NAMALWA (cell line): ENCODE measurements around the gene SPDYE16.
"Not testable (repeated sequence)": the region's sequence is repeated elsewhere in the genome, so short reads cannot be mapped to it uniquely, and the experiment has no call there.

Experiments
- DNase-seq: peaks from one replicate; pipeline ENCODE4 v3.0.0-alpha.2; 2015; ENCODE audit warnings: low spot score

SPDYE16 gene, protein sequence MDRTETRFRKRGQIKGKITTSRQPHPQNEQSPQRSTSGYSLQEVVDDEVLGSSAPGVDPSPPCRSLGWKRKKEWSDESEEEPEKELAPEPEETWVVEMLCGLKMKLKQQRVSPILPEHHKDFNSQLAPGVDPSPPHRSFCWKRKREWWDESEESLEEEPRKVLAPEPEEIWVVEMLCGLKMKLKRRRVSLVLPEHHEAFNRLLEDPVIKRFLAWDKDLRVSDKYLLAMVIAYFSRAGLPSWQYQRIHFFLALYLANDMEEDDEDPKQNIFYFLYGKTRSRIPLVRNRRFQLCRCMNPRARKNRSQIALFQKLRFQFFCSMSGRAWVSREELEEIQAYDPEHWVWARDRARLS

DNA sequence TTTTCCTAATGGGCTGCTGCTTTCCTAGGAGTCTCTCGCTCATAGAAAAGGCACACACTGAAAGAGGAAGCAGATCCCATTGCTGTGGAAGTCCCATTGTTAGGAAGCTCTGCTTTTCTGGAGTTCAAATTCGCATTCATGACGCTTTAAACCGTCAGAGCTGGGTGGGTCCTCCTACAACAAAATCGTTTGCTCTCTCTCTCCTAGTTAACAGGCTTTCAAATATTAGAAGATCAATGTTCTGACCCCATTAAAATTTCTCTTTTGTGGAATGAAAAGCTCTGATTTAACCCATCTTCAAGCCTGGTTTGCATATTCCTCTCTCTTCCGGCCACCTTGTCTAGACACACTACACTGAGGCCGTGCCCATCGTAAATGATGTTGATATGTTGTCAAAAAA, at the start of gene SPDYE16:
SPDYE16 (minus strand) TSS at position 101 of the 400 bp plus-strand sequence. CDS start 1,838 bp downstream, outside the sequence.
- not testable (repeated sequence) for DNase-seq

DNA sequence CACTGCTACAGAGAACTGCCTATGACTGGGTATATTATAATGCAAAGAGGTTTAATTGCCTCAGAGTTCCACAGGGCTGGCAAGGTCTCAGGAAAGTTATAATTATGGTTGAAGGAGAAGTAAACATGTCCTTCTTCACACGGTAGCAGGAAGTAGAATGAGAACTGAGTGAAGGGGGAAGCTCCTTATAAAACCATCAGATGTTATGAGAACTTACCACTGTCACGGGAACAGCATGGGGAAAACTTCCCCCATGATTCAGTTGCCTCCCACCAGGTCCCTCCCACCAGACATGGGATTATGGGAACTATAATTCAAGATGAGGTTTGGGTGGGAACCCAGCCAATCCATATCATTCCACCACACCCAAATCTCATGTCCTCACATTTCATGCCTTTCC, 49.6 kb upstream of the SPDYE16 start:
- not testable (repeated sequence) for DNase-seq

DNA sequence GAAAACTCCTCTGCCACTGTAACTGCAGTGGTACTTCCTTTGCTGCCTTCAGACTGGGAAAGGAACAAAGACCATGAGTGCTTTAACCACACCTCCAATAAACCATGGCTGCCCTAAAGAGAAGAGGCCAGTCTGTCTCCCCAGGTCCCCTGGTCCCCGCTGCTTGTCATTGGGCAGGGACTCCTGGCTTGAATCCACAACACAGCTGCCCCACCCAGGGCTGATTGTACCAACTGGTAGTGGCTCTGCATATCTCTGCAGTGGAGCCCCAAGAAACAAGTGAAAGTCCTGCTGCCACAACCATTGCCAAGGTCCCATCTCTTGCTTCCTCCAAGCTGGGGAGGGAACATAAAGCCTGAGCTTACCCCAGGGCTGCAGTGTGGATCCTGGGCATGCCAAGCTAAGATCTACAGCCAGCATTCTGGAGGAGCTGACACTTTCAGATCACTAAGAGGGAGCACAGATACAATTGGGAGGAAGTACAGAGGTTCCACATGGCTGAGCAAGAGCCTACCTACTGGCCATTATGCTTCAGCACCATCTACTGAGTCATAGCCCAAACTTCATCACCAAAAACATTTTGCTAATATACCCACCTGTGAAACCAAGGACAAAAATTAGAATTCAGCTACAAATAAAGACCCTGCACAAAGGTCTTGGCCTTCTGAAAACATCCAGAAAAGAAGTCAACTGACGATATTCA, 48.7 kb upstream of the SPDYE16 start:
- DNase-seq, result not testable (repeated sequence)

DNA sequence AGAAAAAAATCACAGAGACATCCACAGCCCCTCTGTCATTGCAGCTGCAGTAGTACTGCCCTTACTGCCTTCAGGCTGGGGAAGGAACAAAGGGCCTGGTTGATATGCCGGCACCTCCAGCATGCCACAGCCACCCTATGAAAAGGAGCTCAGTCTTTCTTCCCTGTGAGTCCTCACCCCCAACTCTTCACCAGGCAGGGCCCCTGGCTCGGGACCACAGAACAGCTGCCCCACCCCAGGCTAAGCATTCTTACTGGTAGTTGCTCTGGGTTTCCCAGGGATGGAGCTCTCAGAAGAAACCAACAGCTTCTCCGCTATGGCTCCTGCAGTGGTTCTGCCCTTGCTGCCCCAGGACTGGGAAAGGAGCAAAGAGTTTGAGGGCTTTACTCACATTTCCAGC, 47.9 kb upstream of the SPDYE16 start:
- DNase-seq, result not testable (repeated sequence)

DNA sequence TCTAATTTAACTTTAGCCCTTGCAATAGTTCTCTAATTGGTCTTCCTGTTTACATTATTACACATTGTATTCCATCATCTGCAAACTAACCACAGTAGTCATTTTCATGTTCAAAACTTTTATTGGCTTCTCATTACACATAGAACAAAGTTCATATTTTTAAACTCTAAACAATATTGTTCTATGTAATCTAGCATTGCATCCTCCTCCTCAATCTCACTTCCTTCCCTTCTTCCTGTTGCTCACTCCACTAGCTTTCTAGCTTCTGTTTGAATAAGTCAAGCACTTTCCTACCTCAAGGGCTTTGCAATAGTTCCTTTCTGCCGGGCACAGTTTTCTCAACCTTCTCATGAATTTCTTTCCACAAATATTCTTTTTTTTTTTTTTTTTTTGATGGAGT, 45.5 kb upstream of the SPDYE16 start:
- DNase-seq, result not testable (repeated sequence)

DNA sequence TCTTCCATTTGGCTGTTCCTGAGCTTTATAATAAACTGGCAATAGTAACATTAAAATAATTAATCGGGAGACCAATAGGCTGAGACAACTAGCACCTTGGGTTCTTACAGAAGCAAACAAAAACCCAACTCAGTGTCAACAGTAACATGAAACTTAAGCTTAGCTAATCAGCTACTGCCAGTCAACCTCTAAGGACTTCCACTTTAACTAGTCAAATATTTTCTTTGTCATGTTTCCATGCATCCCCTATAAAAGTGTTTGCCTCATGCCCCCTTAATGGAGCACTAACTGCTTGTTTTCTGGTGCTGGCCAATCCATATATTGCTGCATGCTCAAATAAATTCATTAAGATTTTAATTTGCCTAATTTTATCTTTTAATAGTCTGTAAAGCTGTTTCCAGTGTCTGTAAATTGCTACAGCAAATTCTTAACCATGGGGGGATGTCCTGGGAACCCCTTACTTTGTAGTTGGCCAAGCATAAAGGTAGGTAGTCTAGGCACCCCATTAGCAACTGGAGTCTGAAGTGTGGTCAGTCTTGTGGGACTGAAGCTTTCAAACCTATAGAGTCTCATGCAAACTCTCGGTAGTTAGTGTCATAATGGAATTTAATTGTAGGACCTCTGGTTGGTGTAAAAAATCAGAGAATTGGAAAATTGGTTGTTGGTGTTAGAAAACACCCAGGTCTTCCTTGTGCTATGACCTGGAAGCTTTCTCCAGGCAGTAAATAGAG, 43.7 kb upstream of the SPDYE16 start:
- DNase-seq, result not testable (repeated sequence)

DNA sequence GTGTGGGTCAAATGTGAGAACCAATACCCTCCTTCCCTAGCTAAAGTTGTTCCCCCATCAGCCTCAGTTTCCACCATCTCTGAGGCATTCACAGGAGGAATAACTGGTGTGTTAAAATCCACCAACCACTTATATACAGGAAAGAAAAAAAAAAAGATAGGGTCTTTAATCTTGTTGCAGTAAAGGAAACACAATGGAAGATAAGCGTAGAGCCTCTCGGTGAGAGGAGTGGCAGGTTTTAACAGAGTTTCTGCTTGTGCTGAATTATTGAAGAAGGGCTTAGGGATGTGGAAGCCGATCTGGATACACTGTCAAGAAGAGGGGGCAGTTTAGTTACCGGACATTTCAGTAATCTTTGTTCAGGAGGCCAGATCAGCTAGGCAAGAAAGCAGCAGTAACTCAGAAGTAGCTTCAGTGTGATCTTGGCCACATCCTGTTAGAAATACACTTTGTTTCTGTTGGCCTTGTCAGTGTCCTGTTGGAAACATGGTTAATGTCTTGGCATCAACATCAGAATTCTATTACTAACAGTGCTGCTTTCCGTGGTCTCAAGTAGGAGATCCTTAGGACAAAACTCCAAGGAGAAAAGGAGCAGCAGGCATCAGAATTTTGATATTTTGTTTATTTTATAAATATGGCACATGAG, 40.7 kb upstream of the SPDYE16 start:
- not testable (repeated sequence) for DNase-seq

DNA sequence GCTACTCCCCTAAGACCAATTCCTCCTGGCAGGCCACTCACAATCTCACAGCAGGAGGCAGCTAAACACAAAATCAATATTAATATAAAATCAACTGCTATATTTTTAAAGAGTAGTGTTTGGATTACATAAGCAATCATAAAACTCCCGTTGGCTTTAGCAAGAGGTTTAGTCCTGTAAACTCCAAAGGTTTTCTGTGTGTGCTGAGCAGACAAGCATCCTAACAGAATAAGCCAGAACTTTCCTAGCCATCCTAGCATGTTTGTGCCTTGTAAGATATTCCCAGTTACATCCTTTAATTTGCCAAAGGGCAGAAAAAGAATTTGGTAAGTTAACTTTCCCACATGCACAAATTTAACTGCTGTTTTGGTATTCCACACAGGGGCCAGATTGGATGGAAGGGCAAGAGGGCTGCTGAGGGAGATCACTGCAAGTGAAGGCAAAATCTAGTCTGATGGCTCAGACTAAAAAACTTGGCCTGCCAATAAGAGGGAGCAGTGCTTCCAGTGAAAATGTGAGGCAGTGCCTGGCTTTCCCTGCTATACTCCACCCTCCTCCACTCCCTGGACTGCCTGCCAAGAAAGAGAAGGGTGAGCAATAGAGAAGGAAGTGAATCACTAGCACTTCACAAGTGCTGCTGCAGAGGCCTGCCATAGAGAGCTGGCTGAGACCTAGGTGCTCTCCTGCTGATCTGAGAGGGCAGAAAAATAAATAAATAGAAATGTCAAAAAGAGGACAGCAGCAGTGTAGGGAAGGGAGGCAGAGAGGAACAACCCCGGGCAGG, 39.9 kb upstream of the SPDYE16 start:
- DNase-seq, result not testable (repeated sequence)

DNA sequence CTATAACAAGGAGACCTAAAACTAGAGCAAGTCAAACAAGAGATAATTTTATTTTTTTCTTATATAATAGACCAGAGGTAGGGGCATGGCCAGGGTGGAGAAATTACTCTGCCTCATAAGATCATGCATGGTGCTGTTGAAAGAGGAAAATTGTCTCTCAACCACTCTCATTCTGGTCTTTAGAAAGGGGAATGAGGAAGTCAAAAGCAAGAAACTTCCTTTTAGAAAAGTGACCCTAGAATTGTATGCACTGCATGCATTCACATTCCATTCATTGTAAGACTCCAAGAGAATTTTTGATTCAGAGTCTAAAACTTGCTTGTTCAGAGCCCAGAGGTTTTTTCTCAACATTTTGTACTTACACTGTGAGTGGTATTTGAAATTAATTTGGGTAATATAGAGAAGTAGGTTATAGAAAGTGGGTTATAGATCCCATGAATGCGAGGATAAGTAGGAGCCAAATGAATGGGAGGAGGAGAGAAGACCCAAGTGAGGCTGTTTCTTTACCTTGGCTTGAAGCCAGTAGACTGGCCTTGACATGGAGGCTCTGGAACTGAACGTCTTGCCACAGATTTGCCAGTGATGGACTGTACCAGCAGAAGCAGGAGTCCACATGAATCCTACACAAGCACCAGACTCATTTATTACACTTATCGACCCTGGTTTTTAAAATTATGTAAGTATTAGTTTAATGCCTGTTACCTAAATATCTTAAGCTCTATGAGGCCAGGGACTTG, 33.0 kb upstream of the SPDYE16 start:
- DNase-seq, result not testable (repeated sequence)

DNA sequence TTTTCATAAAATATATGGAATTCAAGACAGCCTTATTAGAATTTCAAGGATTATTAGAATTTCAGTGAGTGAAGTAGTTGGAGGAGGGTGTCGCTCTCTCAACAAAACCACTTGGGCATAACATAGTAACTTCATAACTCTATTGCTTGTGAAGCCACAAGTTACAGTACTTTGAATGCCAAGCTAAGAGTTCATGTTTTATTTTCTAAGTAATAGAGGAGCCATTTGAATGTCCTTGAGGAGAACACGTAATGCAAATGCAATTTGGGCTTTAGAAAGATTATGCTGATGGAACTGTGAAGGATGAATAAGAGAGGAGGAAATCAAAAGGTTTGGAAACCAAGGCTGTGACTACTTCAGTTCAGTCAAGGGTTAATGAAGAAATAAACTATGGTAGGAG, 32.3 kb upstream of the SPDYE16 start:
- not testable (repeated sequence) for DNase-seq

DNA sequence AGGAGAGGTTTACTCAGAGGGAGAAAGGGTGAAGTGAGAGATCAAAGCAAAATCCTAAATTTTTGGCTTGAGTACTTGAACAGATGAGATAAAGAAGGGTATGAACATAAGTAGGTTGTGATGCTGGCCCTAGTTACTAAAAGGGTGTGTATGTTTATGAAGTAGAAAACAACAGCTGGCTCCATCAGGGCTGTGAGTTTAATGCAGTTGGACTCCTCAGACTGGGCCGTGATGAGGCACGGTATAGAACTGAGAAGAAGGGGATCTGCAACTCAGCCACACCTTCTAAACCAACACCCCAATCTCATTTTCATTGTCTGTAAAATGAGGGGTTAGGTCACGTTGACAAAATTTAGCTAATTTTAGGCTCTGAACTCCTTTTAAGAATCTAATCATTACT, 29.2 kb upstream of the SPDYE16 start:
- DNase-seq, result not testable (repeated sequence)

DNA sequence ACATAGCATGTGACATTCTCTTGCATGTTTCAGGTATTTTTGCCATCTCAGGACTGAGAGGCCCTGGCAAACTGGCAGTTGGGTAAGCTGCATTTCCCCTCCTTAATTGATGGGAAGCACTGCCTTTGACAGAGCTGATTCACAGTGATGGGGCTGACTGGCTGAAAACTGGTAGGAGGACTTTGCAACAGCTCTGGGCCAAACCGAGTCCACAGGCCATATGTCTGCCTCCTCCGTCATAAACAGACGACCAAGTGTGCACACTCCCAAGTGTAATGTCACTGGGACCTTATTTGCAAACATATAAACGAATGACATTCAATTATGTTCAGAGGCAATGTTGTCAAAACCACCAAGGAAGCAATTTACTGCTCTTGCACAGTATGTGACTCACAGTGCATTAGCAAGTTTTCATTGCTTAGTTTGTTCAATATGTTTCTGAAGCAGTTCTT, 27.3 kb upstream of the SPDYE16 start:
- not testable (repeated sequence) for DNase-seq

DNA sequence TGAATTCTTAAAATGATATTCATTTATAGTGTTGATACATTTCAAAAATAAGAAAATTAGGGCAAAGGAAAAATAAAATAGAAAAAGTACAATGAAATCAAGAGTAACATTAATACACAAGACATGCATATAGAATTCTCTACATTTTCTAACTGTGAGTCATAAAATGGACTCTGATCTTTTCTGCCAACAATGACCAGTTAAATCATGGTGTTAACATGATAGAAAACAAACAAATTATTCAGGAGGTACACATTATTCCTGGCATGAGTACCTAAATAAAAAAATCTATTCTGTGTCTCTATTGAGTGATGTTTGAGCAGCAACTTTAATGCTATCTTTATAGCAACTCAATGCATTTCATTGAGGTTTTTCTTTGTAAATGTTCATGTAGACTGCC, 25.6 kb upstream of the SPDYE16 start:
- not testable (repeated sequence) for DNase-seq

DNA sequence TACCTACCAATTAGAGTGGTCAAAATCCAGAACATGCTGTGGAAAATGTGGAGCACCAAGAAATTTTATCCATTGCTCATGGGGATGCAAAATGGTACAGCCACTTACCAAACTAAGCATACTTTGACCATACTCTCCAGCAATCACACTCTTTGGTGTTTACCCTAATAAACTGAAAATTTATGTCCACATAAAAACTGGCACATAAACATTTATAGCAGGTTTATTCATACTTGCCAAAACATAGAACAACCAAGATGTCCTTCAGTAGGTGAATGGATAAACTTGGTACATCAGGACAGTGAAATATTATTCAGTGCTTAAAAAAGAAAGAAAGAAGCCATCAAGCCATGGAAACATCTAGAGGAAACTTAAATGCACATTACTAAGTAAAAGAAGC, 24.7 kb upstream of the SPDYE16 start:
- DNase-seq, result not testable (repeated sequence)

DNA sequence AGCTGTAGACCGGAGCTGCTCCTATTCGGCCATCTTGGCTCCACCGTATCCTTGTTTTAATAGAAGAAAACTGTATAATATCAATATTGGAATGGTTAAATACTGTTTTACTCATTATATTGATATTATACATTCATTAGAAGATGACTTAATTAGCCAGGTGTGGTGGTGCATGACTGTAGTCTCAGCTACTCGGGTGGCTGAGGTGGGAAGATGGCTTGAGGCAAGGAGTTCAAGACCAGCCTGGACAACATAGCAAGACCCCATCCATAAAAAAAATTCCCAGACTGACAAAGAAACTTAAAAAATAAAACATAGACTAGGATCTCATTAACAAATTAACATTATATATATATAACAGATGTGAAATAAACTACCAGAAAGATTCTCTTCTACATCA, 24.2 kb upstream of the SPDYE16 start:
- DNase-seq, result not testable (repeated sequence)

DNA sequence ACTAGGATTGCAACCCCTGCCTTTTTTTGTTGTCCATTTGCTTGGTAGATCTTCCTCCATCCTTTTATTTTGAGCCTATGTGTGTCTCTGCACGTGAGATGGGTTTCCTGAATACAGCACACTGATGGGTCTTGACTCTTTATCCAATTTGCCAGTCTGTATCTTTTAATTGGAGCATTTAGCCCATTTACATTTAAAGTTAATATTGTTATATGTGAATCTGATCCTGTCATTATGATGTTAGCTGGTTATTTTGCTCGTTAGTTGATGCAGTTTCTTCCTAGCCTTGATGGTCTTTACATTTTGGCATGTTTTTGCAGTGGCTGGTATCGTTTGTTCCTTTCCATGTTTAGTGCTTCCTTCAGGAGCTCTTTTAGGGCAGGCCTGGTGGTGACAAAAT, 21.9 kb upstream of the SPDYE16 start:
- DNase-seq, result not testable (repeated sequence)

DNA sequence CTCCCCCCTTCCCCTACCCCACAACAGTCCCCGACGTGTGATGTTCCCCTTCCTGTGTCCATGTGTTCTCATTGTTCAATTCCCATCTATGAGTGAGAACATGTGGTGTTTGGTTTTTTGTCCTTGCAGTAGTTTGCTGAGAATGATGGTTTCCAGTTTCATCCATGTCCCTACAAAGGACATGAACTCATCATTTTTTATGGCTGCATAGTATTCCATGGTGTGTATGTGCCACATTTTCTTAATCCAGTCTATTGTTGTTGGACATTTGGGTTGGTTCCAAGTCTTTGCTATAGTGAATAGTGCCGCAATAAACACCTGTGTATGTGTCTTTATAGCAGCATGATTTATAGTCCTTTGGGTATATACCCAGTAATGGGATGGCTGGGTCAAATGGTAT, 18.2 kb upstream of the SPDYE16 start:
- not testable (repeated sequence) for DNase-seq

DNA sequence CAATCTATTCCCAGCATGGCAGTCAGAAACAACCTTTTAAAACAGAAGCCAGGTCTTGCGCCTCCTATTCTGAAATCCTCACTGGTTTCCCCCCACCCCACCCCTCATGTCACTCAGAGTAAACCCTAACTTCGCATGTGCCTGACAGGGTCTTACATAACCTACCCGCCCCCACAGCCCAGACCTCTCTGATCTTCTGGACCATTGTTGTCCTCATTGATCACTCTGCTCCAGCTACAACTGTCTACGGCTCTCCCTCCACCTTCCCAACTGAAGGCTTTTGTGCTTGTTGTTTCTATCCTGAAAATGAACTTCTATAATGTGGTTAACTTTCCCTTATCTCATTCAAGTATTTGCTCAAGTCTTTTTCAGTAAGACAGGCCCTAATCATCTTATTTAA, 17.1 kb upstream of the SPDYE16 start:
- DNase-seq, result not testable (repeated sequence)

DNA sequence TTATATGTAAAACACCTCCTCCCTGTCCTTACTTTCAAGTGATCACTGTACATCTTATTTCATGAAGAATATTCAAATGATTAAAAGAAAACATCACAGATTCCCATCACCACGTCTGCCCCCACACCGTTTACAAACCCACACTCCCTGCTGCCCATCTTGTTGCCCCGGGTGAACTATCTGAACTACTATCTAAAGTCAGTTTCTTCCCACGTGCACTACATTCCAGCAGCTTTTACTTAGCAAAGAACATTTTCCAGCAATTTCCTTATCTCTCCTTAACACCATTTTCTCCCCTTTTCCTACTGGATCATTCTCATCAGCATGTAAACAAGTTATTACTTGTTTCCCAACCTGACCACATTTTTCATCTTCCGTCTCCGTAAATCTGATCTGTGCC, 16.6 kb upstream of the SPDYE16 start:
- not testable (repeated sequence) for DNase-seq

DNA sequence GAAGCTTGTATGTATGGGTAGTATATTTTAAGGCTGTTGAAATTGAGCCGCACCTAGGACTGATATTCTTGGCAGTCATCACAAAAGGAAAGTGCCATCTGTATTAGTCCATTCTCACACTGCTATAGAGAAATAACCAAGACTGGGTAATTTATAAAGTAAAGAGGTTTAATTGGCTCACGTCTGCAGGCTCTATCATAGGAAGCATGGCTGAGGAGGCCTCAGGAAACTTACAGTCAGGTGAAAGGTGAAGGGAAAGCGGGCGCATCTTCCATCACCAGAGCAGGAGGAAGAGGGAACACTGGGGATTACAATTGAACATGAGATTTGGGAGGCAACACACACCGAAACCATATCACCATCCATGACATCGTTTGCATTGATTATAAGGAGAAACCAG, 8.9 kb upstream of the SPDYE16 start:
- not testable (repeated sequence) for DNase-seq
